ENCODE data around the gene ZCCHC7.

ZCCHC7 gene

DNA sequence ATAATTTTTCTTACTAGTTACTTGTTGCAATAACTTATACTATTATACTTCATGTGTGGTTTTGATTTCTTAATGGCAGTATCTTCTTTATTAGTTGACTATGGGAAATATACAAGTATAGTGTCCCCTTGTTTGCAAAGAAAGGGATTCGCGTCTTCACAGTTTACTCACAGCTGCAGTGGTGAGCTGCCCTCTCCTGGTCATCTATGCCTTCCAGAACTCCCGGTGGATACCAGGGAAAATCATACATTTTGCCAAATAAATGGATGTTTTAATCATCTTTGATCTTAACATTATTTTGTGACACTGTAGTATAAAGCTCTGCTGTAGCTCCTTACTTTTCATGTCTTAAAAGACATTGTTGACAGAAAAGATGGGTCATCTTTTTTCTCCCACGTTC lies 142.0 kb downstream of the ZCCHC7 start:
- Histone ChIP-seq H3K4me1 (ENCODE audit: control insufficient read depth, low read length) (peaks cover 31% of the 10 kb centered on the region), H3K27me3 (ENCODE audit: control insufficient read depth, low read length) (no peaks in the 10 kb centered on the region), H3F3A (ENCODE audit: control insufficient read depth, insufficient read depth) (no peaks in the 10 kb centered on the region), H3K79me2 (ENCODE audit: control insufficient read depth, low read length) (peaks cover 51% of the 10 kb centered on the region), H3K27ac (ENCODE audit: low read depth, low read length) (no peak overlapping the region), H3K4me2 (ENCODE audit: low read length) (no peak overlapping the region), H3K4me3 (ENCODE audit: low read length) (no peak overlapping the region), H3K9me2 (replicated peaks; ENCODE audit: control insufficient read depth, low read length) (no peaks in the 10 kb centered on the region), H3K36me3 (ENCODE audit: control insufficient read depth, low read length) (peaks cover 26% of the 10 kb centered on the region), H4K20me1 (ENCODE audit: control insufficient read depth, insufficient read depth, low read depth, low read length) (no peaks in the 10 kb centered on the region), H3K9me3 (ENCODE audit: control insufficient read depth, insufficient read depth, low read length) (no peaks in the 10 kb centered on the region)
- no peak for TF ChIP-seq EZH2phosphoT487 (IDR thresholded peaks at IDR 0.05; ENCODE audit: borderline replicate concordance, low read length)
- TF ChIP-seq, protein P1, sequence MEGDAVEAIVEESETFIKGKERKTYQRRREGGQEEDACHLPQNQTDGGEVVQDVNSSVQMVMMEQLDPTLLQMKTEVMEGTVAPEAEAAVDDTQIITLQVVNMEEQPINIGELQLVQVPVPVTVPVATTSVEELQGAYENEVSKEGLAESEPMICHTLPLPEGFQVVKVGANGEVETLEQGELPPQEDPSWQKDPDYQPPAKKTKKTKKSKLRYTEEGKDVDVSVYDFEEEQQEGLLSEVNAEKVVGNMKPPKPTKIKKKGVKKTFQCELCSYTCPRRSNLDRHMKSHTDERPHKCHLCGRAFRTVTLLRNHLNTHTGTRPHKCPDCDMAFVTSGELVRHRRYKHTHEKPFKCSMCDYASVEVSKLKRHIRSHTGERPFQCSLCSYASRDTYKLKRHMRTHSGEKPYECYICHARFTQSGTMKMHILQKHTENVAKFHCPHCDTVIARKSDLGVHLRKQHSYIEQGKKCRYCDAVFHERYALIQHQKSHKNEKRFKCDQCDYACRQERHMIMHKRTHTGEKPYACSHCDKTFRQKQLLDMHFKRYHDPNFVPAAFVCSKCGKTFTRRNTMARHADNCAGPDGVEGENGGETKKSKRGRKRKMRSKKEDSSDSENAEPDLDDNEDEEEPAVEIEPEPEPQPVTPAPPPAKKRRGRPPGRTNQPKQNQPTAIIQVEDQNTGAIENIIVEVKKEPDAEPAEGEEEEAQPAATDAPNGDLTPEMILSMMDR (IDR thresholded peaks at IDR 0.05; ENCODE audit: low read depth, low read length, poor library complexity, severe bottlenecking), result peak; percentile 24

DNA sequence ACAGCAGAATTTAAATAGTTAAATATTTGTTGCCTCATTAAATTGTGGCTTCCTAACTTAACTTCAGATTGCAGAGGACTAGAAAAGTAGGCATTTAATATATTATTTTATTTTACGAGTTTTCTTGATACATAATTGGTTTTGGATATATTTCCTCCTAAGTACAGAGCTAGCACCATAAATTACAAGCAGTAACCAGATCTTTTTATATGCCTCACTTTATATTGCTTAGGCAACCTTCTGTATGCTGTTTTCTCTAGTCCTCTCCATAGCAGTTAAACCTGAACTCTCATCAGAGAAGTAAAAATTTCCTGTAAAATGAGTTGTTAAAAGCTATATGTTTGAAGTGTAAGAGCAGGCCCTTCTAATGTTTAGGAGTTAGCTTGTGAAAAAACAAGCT lies 144.2 kb downstream of the ZCCHC7 start:
- H3K27me3 ChIP-seq (ENCODE audit: control insufficient read depth, low read length), result no peaks in the 10 kb centered on the region
- H3K79me2 ChIP-seq (ENCODE audit: control insufficient read depth, low read length), result peaks cover 51% of the 10 kb centered on the region
- peaks cover 23% of the 10 kb centered on the region for H3K36me3 ChIP-seq (ENCODE audit: control insufficient read depth, low read length)
- no peak overlapping the region for H3K4me3 ChIP-seq (ENCODE audit: low read length)
- H3F3A ChIP-seq (ENCODE audit: control insufficient read depth, insufficient read depth), result no peaks in the 10 kb centered on the region
- no peaks in the 10 kb centered on the region for H4K20me1 ChIP-seq (ENCODE audit: control insufficient read depth, insufficient read depth, low read depth, low read length)
- H3K9me2 ChIP-seq (replicated peaks; ENCODE audit: control insufficient read depth, low read length), result no peaks in the 10 kb centered on the region
- no peak overlapping the region for H3K27ac ChIP-seq (ENCODE audit: low read depth, low read length)
- no peaks in the 10 kb centered on the region for H3K9me3 ChIP-seq (ENCODE audit: control insufficient read depth, insufficient read depth, low read length)
- H3K4me1 ChIP-seq (ENCODE audit: control insufficient read depth, low read length), result peaks cover 25% of the 10 kb centered on the region
- TF ChIP-seq EZH2phosphoT487 (IDR thresholded peaks at IDR 0.05; ENCODE audit: borderline replicate concordance, low read length), result no peak
- TF ChIP-seq, protein P1 (IDR thresholded peaks at IDR 0.05; ENCODE audit: low read depth, low read length, poor library complexity, severe bottlenecking), result no peak
- H3K4me2 ChIP-seq (ENCODE audit: low read length), result no peak overlapping the region

GRCh38 chr9:37266630-37267029 lies 146.3 kb downstream of the ZCCHC7 start:
- Histone ChIP-seq H3K27ac (ENCODE audit: low read depth, low read length) (no peak overlapping the region), H3K36me3 (ENCODE audit: control insufficient read depth, low read length) (peaks cover 10% of the 10 kb centered on the region), H3K9me3 (ENCODE audit: control insufficient read depth, insufficient read depth, low read length) (no peaks in the 10 kb centered on the region), H3K79me2 (ENCODE audit: control insufficient read depth, low read length) (peaks cover 46% of the 10 kb centered on the region), H4K20me1 (ENCODE audit: control insufficient read depth, insufficient read depth, low read depth, low read length) (no peaks in the 10 kb centered on the region), H3K4me2 (ENCODE audit: low read length) (no peak overlapping the region), H3F3A (ENCODE audit: control insufficient read depth, insufficient read depth) (no peaks in the 10 kb centered on the region), H3K4me3 (ENCODE audit: low read length) (no peak overlapping the region), H3K4me1 (ENCODE audit: control insufficient read depth, low read length) (peaks cover 15% of the 10 kb centered on the region), H3K9me2 (replicated peaks; ENCODE audit: control insufficient read depth, low read length) (no peaks in the 10 kb centered on the region), H3K27me3 (ENCODE audit: control insufficient read depth, low read length) (no peaks in the 10 kb centered on the region)
- TF ChIP-seq EZH2phosphoT487 (IDR thresholded peaks at IDR 0.05; ENCODE audit: borderline replicate concordance, low read length), result no peak
- TF ChIP-seq, protein P1 (IDR thresholded peaks at IDR 0.05; ENCODE audit: low read depth, low read length, poor library complexity, severe bottlenecking), result no peak
